Stimulated activated CD4-positive, alpha-beta T cell treated with anti-CD3 and anti-CD28 coated beads, Interleukin-2, amount 100 ng/mL, for 24 hours (primary cell): ENCODE data around the gene FAM174C.
"Not testable (repeated sequence)": the region's sequence is repeated elsewhere in the genome, so short reads cannot be mapped to it uniquely, and the experiment has no call there.

ENCODE experiments used
- DNase-seq, 2 donors: peaks; one replicate each; pipeline ENCODE4 v3.0.0-alpha.2; 2020

The FAM174C gene

GRCh38 chr19:1288833-1289685 is 13.7 kb downstream of the FAM174C start:
- no peak for DNase-seq

- no peak for DNase-seq
Measured at GRCh38 chr19:1289686-1290025, 14.3 kb downstream of the FAM174C start.

- DNase-seq, result no peak
Measured at GRCh38 chr19:1290196-1290702, 14.9 kb downstream of the FAM174C start.

GRCh38 chr19:1290703-1291651 is 15.6 kb downstream of the FAM174C start:
- no peak for DNase-seq

- DNase-seq, result no peak
Measured at GRCh38 chr19:1291761-1292418, 16.6 kb downstream of the FAM174C start.

- no peak for DNase-seq
Measured at GRCh38 chr19:1292419-1293151, 17.3 kb downstream of the FAM174C start.

GRCh38 chr19:1293782-1294604 is 18.7 kb downstream of the FAM174C start:
- no peak for DNase-seq

- no peak for DNase-seq
Measured at GRCh38 chr19:1294688-1295087, 19.4 kb downstream of the FAM174C start.

GRCh38 chr19:1295169-1296012 is 20.1 kb downstream of the FAM174C start:
- peak; percentile 50 to 57 for DNase-seq

GRCh38 chr19:1296078-1296477 is 20.7 kb downstream of the FAM174C start:
- no peak for DNase-seq

GRCh38 chr19:1296575-1297271 is 21.4 kb downstream of the FAM174C start:
- no peak for DNase-seq

- no peak for DNase-seq
Measured at GRCh38 chr19:1298235-1298634, 22.9 kb downstream of the FAM174C start.

- no peak for DNase-seq
Measured at GRCh38 chr19:1299801-1300200, 24.5 kb downstream of the FAM174C start.

GRCh38 chr19:1300744-1301490 is 25.6 kb downstream of the FAM174C start:
- no peak for DNase-seq

GRCh38 chr19:1302533-1303239 is 27.4 kb downstream of the FAM174C start:
- no peak for DNase-seq

GRCh38 chr19:1304197-1304924 is 29.0 kb downstream of the FAM174C start:
- no peak for DNase-seq

- DNase-seq, result not testable (repeated sequence)
Measured at GRCh38 chr19:1305354-1305753, 30.0 kb downstream of the FAM174C start.

GRCh38 chr19:1307320-1307719 is 32.0 kb downstream of the FAM174C start:
- DNase-seq, result no peak
